C4-2B (cell line): ENCODE results near the gene GPANK1.
A peak's percentile ranks its signal among the peaks of the same experiment; 100 is the strongest.

Source experiments
- H3K27ac ChIP-seq: fragments of 450-650 bp; 2 replicates; pipeline ENCODE4 v1.5.1; 2017
- ZFX ChIP-seq: fragments of 450-650 bp; IDR thresholded peaks from 2 replicates; pipeline ENCODE4 v1.6.1; 2017
- TF ChIP-seq, protein P1 (sequence below): fragments of 450-650 bp; conservative IDR thresholded peaks from 2 replicates; pipeline ENCODE4 v1.5.1; 2017; ENCODE audit warnings: mild to moderate bottlenecking

Gene GPANK1

GRCh38 chr6:31666337-31666965 is 1.7 kb upstream of the GPANK1 start:
- TF ChIP-seq ZFX, result no peak
- TF ChIP-seq, protein P1, sequence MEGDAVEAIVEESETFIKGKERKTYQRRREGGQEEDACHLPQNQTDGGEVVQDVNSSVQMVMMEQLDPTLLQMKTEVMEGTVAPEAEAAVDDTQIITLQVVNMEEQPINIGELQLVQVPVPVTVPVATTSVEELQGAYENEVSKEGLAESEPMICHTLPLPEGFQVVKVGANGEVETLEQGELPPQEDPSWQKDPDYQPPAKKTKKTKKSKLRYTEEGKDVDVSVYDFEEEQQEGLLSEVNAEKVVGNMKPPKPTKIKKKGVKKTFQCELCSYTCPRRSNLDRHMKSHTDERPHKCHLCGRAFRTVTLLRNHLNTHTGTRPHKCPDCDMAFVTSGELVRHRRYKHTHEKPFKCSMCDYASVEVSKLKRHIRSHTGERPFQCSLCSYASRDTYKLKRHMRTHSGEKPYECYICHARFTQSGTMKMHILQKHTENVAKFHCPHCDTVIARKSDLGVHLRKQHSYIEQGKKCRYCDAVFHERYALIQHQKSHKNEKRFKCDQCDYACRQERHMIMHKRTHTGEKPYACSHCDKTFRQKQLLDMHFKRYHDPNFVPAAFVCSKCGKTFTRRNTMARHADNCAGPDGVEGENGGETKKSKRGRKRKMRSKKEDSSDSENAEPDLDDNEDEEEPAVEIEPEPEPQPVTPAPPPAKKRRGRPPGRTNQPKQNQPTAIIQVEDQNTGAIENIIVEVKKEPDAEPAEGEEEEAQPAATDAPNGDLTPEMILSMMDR, result no peak
- peak overlapping the region; percentile 84 for H3K27ac ChIP-seq

DNA sequence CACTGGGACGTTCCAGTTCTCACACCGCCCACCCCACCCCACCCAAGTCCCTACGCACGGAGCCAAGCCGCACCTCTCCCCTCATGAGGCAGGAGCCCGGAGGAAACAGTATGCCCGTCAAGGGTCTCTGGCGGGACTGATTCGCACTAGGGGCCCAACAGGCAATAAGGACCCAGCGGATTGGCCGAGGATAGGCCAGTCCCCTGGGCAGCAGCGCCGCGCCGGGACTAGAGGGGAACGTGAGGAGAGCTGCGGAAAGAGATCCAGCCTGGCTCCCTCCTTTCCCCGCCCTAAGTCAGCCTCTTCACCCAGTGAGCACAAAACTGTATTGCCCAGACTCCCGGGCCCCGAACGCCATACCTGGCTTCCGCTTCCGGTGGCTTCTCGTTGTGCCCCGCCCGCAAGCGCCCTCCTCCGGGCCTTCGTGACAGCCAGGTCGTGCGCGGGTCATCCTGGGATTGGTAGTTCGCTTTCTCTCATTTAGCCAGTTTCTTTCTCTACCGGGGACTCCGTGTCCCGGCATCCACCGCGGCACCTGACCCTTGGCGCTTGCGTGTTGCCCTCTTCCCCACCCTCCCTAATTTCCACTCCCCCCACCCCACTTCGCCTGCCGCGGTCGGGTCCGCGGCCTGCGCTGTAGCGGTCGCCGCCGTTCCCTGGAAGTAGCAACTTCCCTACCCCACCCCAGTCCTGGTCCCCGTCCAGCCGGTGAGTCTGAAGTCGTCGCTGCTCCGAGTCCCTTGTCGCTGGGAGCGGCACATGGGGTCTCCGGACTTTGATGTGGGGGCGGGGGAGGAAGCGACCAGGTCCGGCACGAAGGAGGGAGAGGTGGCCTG is 922 bp upstream of the GPANK1 start, which contains the start of gene CSNK2B:
Gene CSNK2B (plus strand): TSS at position 580 of the 836 bp plus-strand sequence. CDS start 752 bp downstream, outside the sequence.
- H3K27ac ChIP-seq, result peak within 1 kb of the TSS; percentile 84
- TF ChIP-seq, protein P1, result no peak
- TF ChIP-seq ZFX, result peak; percentile 57; the same call in 1 of the 2 replicates

GRCh38 chr6:31663961-31664789 is 622 bp downstream of the GPANK1 start:
- no peak for TF ChIP-seq ZFX
- TF ChIP-seq, protein P1, result no peak
- peak overlapping the region; percentile 84 for H3K27ac ChIP-seq

DNA sequence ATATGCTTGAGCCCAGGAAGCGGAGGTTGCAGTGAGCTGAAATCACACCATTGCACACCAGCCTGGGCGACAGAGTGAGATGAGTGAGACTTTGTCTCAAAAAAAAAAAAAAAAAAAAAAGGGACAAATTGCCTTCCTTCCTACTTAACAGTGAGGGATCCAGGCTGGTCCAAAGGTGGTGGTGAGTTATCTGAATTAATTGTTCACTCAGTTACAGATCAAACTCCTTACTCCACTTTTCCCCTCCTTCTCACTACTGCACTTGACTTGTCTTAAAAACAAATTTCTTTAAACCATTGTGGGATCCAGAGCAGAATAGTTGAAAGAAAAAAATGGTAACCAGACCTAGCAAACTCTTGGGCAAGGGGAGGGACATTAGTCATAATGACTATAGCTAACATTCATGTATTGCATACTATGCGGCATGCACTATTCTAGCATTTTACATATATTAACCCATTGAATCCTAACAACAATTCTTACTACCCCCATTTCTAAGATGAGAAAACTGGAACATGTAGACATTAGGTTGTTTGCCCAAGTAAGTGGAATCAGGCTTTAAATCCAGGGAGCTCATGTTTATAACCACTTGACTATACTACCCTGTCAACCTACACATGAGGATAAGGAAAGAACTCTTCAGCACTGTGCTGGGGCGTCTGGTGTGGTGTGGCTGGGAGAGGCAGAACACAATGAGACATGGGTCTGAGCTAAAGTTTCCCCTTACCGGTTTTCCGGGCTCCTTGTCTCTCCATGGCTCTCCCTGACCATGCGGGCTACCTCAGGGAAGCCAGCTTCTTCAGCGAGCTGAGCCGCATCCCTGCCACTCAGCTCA is 1.5 kb downstream of the GPANK1 start:
- no peak for TF ChIP-seq ZFX
- TF ChIP-seq, protein P1, result no peak
- peak overlapping the region; percentile 84; the same call in 1 of the 2 replicates for H3K27ac ChIP-seq

GRCh38 chr6:31662124-31662723 is 2.6 kb downstream of the GPANK1 start:
- H3K27ac ChIP-seq, result no peak overlapping the region
- TF ChIP-seq, protein P1, result no peak
- no peak for TF ChIP-seq ZFX

DNA sequence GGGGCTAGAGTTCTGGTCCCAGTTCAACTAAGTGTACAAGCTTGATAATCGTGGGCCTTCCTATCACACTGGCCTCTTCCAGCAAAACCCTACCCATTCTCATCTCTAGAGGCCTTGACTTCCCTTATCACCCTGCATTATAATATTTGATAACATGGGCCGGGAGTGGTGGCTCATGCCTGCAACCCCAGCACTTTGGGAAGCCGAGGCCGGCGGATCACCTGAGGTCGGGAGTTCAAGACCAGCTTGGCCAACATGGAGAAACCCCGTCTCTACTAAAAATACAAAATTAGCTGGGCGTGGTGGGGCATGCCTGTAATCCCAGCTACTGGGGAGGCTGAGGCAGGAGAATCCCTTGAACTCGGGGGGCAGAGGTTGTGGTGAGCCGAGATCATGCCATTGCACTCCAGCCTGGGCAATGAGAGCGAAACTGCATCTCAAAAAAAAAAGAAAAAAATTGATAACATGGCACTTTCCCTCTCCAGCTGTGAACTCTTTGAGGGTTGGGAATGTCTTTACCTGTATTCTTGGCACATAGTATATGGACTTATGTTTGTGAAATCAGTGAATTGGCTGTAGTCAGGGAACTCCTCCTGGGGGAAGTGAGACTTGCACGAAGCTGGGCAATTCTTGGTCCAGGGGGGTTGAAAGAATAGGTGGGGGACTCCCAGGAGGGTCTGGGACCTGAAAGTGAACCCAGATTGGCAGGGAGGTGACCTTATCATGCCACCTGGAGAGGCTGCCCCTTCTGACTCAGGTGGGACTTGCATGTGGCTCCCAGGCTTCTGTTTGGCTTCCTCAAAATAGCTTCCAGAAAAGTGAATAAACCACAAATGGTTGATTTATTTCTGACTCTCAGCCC is 3.3 kb downstream of the GPANK1 start:
- no peak for TF ChIP-seq ZFX
- TF ChIP-seq, protein P1, result no peak
- peak overlapping the region; percentile 88 for H3K27ac ChIP-seq
